AG09309 (cell line): ENCODE results near the gene EME2.
A peak's percentile ranks its signal among the peaks of the same experiment; 100 is the strongest.

Source experiments
- DNase-seq: peaks from one replicate; pipeline ENCODE4 v3.0.0-alpha.2; 2010; ENCODE audit warnings: low read depth
- H3K4me3 ChIP-seq: 2 replicates; pipeline ENCODE4 v1.5.1; 2011; ENCODE audit warnings: mild to moderate bottlenecking, low read depth, low read length, moderate library complexity; ENCODE audit not compliant: control insufficient read depth
- CTCF ChIP-seq: IDR thresholded peaks from 2 replicates; pipeline ENCODE4 v1.5.1; 2011; ENCODE audit warnings: mild to moderate bottlenecking, low read depth, low read length, inconsistent platforms; ENCODE audit not compliant: insufficient read depth, control insufficient read depth; ENCODE audit errors: missing control alignments

EME2 gene

GRCh38 chr16:1770328-1771187, 2.1 kb upstream of the EME2 start:
- TF ChIP-seq CTCF, result no peak
- H3K4me3 ChIP-seq, result peak overlapping the region; percentile 50
- DNase-seq, result no peak

- no peak for TF ChIP-seq CTCF
- peak within 1 kb of the TSS; percentile 50 for H3K4me3 ChIP-seq
- DNase-seq, result no peak
Measured at GRCh38 chr16:1771188-1771863, 1.3 kb upstream of the EME2 start, which contains the start of gene NME3. TSS of gene NME3 (minus strand) at chr16:1771543. CDS start at chr16:1771534, 9 bp downstream.

- DNase-seq, result no peak
- peak overlapping the region; percentile 50 for H3K4me3 ChIP-seq
- TF ChIP-seq CTCF, result no peak
Measured at GRCh38 chr16:1771864-1772361, 697 bp upstream of the EME2 start.

- no peak for DNase-seq
- H3K4me3 ChIP-seq, result peak within 1 kb of the TSS; percentile 50
- peak; percentile 60 for TF ChIP-seq CTCF
Measured at GRCh38 chr16:1772908-1773702, 495 bp downstream of the EME2 start, which contains the start of gene MRPS34. TSS of gene MRPS34 (minus strand) at chr16:1773134. CDS start at chr16:1773119, 15 bp downstream.

GRCh38 chr16:1773703-1774447, 1.3 kb downstream of the EME2 start:
- peak overlapping the region; percentile 50 for H3K4me3 ChIP-seq
- no peak for DNase-seq
- TF ChIP-seq CTCF, result no peak
